PC-3 (cell line): Measurements from ENCODE around the gene ANK3.

Source experiments
- CTCF ChIP-seq: fragments of 300-600 bp; sonication (generic); conservative IDR thresholded peaks from 2 replicates; pipeline ENCODE4 v1.5.1; 2017; ENCODE audit warnings: antibody characterized with exemption, low read depth, mild to moderate bottlenecking, low read length
- EZH2 ChIP-seq: fragments of 300-600 bp; sonication (generic); IDR thresholded peaks from one replicate; pipeline ENCODE4 v1.6.1; 2017; ENCODE audit warnings: antibody characterized with exemption, mild to moderate bottlenecking, low read length; ENCODE audit not compliant: unreplicated experiment

- TF ChIP-seq CTCF (no peak), EZH2 (no peak)
Measured at GRCh38 chr10:60375293-60376004, 14.2 kb downstream of the ANK3 start.
